WTC11 (cell line): ENCODE measurements around the gene DTNB. TPM values are rescaled to one million over a fixed set of nuclear protein-coding genes. Genes with fewer than 3 reads are reported as not detected.
"Not testable (repeated sequence)": the region's sequence is repeated elsewhere in the genome, so short reads cannot be mapped to it uniquely, and the experiment has no call there.

ENCODE experiments used
- ATAC-seq: fragments of 200-7000 bp; cut with Tn5 transposase; 2 replicates; pipeline ENCODE4 v1.10.0; 2021; ENCODE audit warnings: mild to moderate bottlenecking, moderate library complexity
- CTCF ChIA-PET: fragments of 300-600 bp; sonication (Branson Sonifier 250); formaldehyde crosslinking; loops from one replicate; lab custom pipeline; 2021; ENCODE audit warnings: antibody characterized with exemption; lab: Charles Lee
- POLR2A ChIA-PET: fragments of 350-600 bp; sonication (Branson Sonifier 250); formaldehyde crosslinking; loops from one replicate; lab custom pipeline; 2021; ENCODE audit warnings: antibody characterized with exemption; lab: Charles Lee
- DNase-seq: peaks from one replicate; pipeline ENCODE4 v3.0.0; 2021; ENCODE audit warnings: low spot score
- H3K27ac Mint-ChIP-seq: 2 replicates; pipeline ENCODE4 v1.8.0; 2021; ENCODE audit warnings: mixed read lengths
- H3K27me3 Mint-ChIP-seq: 2 replicates; pipeline ENCODE4 v1.8.0; 2021; ENCODE audit warnings: low read depth, mild to moderate bottlenecking, moderate library complexity, mixed read lengths
- H3K36me3 Mint-ChIP-seq: 2 replicates; pipeline ENCODE4 v1.8.0; 2021; ENCODE audit warnings: mixed read lengths
- H3K4me1 Mint-ChIP-seq: 2 replicates; pipeline ENCODE4 v1.8.0; 2022; ENCODE audit warnings: mixed read lengths
- H3K4me3 Mint-ChIP-seq: 2 replicates; pipeline ENCODE4 v1.8.0; 2021; ENCODE audit warnings: mild to moderate bottlenecking, moderate library complexity, mixed read lengths
- H3K9me3 Mint-ChIP-seq: 2 replicates; pipeline ENCODE4 v1.8.0; 2021; ENCODE audit warnings: mixed read lengths
- CBFB ChIP-seq: sonication (generic); formaldehyde crosslinking; IDR thresholded peaks from 2 replicates; pipeline ENCODE4 v1.8.1; 2022; ENCODE audit warnings: mild to moderate bottlenecking, low read depth, missing genetic modification reagents
- EMX1 ChIP-seq: fragments of 250-450 bp; sonication (Bioruptor Pico); IDR thresholded peaks from 2 replicates; pipeline ENCODE4 v1.8.0; 2021; ENCODE audit warnings: mild to moderate bottlenecking
- JAZF1 ChIP-seq: fragments of 250-450 bp; sonication (Bioruptor Pico); IDR thresholded peaks from 2 replicates; pipeline ENCODE4 v1.9.0; 2021; ENCODE audit warnings: moderate library complexity, mild to moderate bottlenecking, inconsistent platforms
- KAT7 ChIP-seq: sonication (generic); formaldehyde crosslinking; IDR thresholded peaks from 2 replicates; pipeline ENCODE4 v1.8.1; 2023; ENCODE audit warnings: missing genetic modification reagents, mild to moderate bottlenecking, borderline replicate concordance
- NFATC4 ChIP-seq: fragments of 250-450 bp; sonication (Bioruptor Pico); IDR thresholded peaks from 2 replicates; pipeline ENCODE4 v1.9.0; 2021; ENCODE audit warnings: mild to moderate bottlenecking
- NR1H2 ChIP-seq: sonication (generic); formaldehyde crosslinking; IDR thresholded peaks from 2 replicates; pipeline ENCODE4 v1.9.0; 2021; ENCODE audit warnings: mild to moderate bottlenecking, moderate library complexity, missing genetic modification reagents
- OVOL2 ChIP-seq: fragments of 250-450 bp; sonication (Bioruptor Pico); IDR thresholded peaks from 2 replicates; pipeline ENCODE4 v1.9.0; 2021; ENCODE audit warnings: mild to moderate bottlenecking, borderline replicate concordance
- RORB ChIP-seq: fragments of 250-450 bp; sonication (Bioruptor Pico); IDR thresholded peaks from 2 replicates; pipeline ENCODE4 v1.9.0; 2021; ENCODE audit warnings: mild to moderate bottlenecking
- SMAD4 ChIP-seq: sonication (generic); formaldehyde crosslinking; IDR thresholded peaks from 2 replicates; pipeline ENCODE4 v1.8.0; 2022; ENCODE audit warnings: mild to moderate bottlenecking, missing genetic modification reagents
- TP53 ChIP-seq: sonication (generic); formaldehyde crosslinking; IDR thresholded peaks from 2 replicates; pipeline ENCODE4 v1.8.1; 2023; ENCODE audit warnings: mild to moderate bottlenecking, missing genetic modification reagents
- ZBTB21 ChIP-seq: sonication (generic); formaldehyde crosslinking; IDR thresholded peaks from 2 replicates; pipeline ENCODE4 v1.8.1; 2023; ENCODE audit warnings: mild to moderate bottlenecking, missing genetic modification reagents, borderline replicate concordance
- ZNF416 ChIP-seq: fragments of 250-450 bp; sonication (Bioruptor Pico); IDR thresholded peaks from 2 replicates; pipeline ENCODE4 v1.9.0; 2021; ENCODE audit warnings: mild to moderate bottlenecking, inconsistent platforms
- ZNF423 ChIP-seq: fragments of 250-450 bp; sonication (Bioruptor Pico); IDR thresholded peaks from 2 replicates; pipeline ENCODE4 v2.1.2; 2022; ENCODE audit warnings: mild to moderate bottlenecking, moderate library complexity
- ZNF671 ChIP-seq: fragments of 250-450 bp; sonication (Bioruptor Pico); IDR thresholded peaks from 2 replicates; pipeline ENCODE4 v1.8.0; 2021; ENCODE audit warnings: mild to moderate bottlenecking
- total RNA-seq: library from RNA; stranded (reverse); gene quantifications from 3 replicates; pipeline ENCODE4 v1.2.3, GENCODE V29; 2021
- TF ChIP-seq, protein P1 (sequence below): fragments of 250-450 bp; sonication (Bioruptor Pico); IDR thresholded peaks from 2 replicates; pipeline ENCODE4 v1.9.0; 2021; ENCODE audit warnings: mild to moderate bottlenecking, borderline replicate concordance
- TF ChIP-seq, protein P2 (sequence below): fragments of 250-450 bp; sonication (Bioruptor Pico); IDR thresholded peaks from 2 replicates; pipeline ENCODE4 v1.8.0; 2021; ENCODE audit warnings: mild to moderate bottlenecking
- TF ChIP-seq, protein P3 (sequence below): sonication (generic); formaldehyde crosslinking; conservative IDR thresholded peaks from 2 replicates; pipeline ENCODE4 v1.8.1; 2022; ENCODE audit warnings: mild to moderate bottlenecking, missing genetic modification reagents
- TF ChIP-seq, protein P4 (sequence below): sonication (generic); formaldehyde crosslinking; IDR thresholded peaks from 2 replicates; pipeline ENCODE4 v1.8.1; 2022; ENCODE audit warnings: low read depth, mild to moderate bottlenecking, moderate library complexity, missing genetic modification reagents, borderline replicate concordance
- TF ChIP-seq, protein P5 (sequence below): sonication (generic); formaldehyde crosslinking; IDR thresholded peaks from 2 replicates; pipeline ENCODE4 v1.8.1; 2023; ENCODE audit warnings: mild to moderate bottlenecking, missing genetic modification reagents, moderate library complexity

The DTNB gene
- total RNA-seq, 1 experiment from 2014 or later: 39.9 TPM

DNA sequence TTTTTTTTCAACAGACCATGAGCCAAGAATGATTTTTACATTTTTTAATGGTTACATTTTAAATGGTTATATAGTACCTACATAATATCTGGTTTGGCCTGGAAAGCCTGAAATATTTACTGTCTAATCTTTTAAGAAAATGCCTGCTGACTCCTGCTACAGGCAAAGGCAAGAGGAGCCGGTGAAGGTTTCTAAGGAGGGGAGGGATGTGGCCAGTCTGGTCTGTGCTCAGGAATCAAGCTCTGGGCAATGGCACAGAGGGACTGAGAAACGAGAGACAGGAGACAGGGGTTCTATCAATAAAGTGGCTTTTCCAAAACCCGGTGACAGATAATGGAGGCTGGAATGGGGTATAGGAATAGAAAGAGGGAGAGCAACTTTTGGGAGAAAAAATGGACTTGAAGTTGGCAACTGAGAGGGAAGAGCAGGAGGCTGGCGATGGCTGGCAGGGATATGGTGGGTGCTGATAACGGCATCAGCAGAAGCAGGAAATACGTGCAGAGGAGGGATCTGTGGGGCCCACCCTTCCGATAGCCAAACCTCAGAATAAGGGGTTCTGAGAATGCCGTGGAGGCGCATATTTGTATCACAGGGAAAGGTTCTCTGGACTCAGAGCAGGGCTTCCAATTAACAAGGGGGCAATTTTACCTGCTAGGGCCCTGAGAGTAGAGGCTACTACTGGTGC is 267.6 kb downstream of the DTNB start:
- peaks cover 5% of the 10 kb centered on the region for H3K4me1 Mint-ChIP-seq
- POLR2A ChIA-PET: no interaction called here
- CTCF ChIA-PET: no interaction called here
- no peaks in the 10 kb centered on the region for H3K36me3 Mint-ChIP-seq
- no peak overlapping the region for H3K27ac Mint-ChIP-seq
- H3K27me3 Mint-ChIP-seq: no peaks in the 10 kb centered on the region
- no peak for TF ChIP-seq KAT7 (CRISPR knock-in tag)
- TF ChIP-seq JAZF1 (CRISPR knock-in tag): no peak
- no peak for TF ChIP-seq ZNF416 (CRISPR knock-in tag)
- TF ChIP-seq, protein P1, sequence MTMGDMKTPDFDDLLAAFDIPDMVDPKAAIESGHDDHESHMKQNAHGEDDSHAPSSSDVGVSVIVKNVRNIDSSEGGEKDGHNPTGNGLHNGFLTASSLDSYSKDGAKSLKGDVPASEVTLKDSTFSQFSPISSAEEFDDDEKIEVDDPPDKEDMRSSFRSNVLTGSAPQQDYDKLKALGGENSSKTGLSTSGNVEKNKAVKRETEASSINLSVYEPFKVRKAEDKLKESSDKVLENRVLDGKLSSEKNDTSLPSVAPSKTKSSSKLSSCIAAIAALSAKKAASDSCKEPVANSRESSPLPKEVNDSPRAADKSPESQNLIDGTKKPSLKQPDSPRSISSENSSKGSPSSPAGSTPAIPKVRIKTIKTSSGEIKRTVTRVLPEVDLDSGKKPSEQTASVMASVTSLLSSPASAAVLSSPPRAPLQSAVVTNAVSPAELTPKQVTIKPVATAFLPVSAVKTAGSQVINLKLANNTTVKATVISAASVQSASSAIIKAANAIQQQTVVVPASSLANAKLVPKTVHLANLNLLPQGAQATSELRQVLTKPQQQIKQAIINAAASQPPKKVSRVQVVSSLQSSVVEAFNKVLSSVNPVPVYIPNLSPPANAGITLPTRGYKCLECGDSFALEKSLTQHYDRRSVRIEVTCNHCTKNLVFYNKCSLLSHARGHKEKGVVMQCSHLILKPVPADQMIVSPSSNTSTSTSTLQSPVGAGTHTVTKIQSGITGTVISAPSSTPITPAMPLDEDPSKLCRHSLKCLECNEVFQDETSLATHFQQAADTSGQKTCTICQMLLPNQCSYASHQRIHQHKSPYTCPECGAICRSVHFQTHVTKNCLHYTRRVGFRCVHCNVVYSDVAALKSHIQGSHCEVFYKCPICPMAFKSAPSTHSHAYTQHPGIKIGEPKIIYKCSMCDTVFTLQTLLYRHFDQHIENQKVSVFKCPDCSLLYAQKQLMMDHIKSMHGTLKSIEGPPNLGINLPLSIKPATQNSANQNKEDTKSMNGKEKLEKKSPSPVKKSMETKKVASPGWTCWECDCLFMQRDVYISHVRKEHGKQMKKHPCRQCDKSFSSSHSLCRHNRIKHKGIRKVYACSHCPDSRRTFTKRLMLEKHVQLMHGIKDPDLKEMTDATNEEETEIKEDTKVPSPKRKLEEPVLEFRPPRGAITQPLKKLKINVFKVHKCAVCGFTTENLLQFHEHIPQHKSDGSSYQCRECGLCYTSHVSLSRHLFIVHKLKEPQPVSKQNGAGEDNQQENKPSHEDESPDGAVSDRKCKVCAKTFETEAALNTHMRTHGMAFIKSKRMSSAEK (CRISPR knock-in tag): no peak
- no peak for TF ChIP-seq CBFB (CRISPR knock-in tag)
- TF ChIP-seq TP53: no peak
- TF ChIP-seq ZBTB21 (CRISPR knock-in tag): no peak
- TF ChIP-seq NFATC4 (CRISPR knock-in tag): no peak
- TF ChIP-seq RORB (CRISPR knock-in tag): no peak
- TF ChIP-seq, protein P2, sequence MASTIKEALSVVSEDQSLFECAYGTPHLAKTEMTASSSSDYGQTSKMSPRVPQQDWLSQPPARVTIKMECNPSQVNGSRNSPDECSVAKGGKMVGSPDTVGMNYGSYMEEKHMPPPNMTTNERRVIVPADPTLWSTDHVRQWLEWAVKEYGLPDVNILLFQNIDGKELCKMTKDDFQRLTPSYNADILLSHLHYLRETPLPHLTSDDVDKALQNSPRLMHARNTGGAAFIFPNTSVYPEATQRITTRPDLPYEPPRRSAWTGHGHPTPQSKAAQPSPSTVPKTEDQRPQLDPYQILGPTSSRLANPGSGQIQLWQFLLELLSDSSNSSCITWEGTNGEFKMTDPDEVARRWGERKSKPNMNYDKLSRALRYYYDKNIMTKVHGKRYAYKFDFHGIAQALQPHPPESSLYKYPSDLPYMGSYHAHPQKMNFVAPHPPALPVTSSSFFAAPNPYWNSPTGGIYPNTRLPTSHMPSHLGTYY (CRISPR knock-in tag): no peak
- TF ChIP-seq, protein P3, sequence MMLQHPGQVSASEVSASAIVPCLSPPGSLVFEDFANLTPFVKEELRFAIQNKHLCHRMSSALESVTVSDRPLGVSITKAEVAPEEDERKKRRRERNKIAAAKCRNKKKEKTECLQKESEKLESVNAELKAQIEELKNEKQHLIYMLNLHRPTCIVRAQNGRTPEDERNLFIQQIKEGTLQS: no peak
- ATAC-seq (no peak), DNase-seq (no peak)
- H3K4me3 Mint-ChIP-seq: no peak overlapping the region
- no peaks in the 10 kb centered on the region for H3K9me3 Mint-ChIP-seq

DNA sequence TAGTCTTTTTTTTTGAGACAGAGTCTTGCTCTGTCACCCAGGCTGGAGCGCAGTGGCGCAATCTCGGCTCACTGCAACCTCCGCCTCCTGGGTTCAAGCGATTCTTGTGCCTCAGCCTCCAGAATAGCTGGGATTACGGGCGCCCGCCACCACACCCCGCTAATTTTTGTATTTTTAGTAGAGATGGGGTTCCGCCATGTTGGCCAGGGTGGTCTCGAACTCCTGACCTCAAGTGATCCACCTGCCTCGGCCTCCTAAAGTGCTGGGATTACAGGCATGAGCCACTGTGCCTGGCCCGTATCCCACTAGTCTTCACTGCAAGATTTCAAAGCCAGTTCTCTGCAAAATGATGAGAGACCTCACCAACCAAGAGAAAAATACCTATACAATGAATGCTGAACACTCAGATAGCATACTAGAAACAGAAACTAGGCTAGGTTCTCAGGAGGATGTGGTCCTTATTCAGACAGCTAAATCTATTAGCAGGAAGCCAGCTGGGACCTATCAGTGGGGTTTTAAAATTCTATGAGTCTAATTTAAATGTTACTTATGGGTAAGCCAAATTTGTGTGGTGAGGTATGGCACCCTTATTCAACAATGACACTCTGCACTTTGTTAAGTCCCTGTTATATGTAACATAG is 270.1 kb downstream of the DTNB start:
- POLR2A ChIA-PET, ATAC-seq: not testable (repeated sequence)
- CTCF ChIA-PET: interaction anchor here (1.3 kb wide), 1 partner anchor 41 kb away, joined by 6 read pairs; no protein-coding TSS in a partner anchor

DNA sequence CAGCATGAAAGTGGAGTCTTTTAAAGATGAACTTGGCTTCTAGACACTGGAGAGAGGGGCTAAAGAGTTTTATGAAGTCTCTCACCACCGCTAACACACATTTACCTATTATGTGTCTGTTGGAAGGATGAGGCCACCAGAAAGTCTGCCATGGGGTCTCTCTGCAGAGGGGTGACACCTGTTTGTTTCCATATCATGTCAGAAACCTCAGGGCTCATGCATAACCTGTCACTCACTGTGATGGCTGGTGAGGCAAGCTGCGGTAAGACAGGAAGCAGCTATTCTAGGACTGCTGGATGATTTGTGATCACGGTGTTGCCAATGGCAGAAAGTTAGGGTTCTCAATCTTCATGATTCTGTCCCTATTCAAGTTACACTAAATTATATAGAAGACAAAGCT is 270.9 kb downstream of the DTNB start:
- Mint-ChIP-seq H3K9me3 (no peaks in the 10 kb centered on the region), H3K4me1 (peaks cover 12% of the 10 kb centered on the region), H3K36me3 (peaks cover 3% of the 10 kb centered on the region; the same call in 1 of the 2 replicates), H3K27ac (no peak overlapping the region), H3K4me3 (no peak overlapping the region), H3K27me3 (no peaks in the 10 kb centered on the region)
- ChIA-PET POLR2A (no interaction called here), CTCF (interaction anchor here (1.3 kb wide), 1 partner anchor 40 kb away, joined by 6 read pairs; no protein-coding TSS in a partner anchor)
- ATAC-seq: no peak
- DNase-seq: no peak
- TF ChIP-seq, protein P4, sequence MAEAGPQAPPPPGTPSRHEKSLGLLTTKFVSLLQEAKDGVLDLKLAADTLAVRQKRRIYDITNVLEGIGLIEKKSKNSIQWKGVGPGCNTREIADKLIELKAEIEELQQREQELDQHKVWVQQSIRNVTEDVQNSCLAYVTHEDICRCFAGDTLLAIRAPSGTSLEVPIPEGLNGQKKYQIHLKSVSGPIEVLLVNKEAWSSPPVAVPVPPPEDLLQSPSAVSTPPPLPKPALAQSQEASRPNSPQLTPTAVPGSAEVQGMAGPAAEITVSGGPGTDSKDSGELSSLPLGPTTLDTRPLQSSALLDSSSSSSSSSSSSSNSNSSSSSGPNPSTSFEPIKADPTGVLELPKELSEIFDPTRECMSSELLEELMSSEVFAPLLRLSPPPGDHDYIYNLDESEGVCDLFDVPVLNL: no peak
- TF ChIP-seq NR1H2: no peak
- TF ChIP-seq, protein P1 (CRISPR knock-in tag): no peak
- no peak for TF ChIP-seq ZNF423 (CRISPR knock-in tag)
- no peak for TF ChIP-seq EMX1 (CRISPR knock-in tag)
- TF ChIP-seq ZNF671 (CRISPR knock-in tag): no peak
- no peak for TF ChIP-seq OVOL2 (CRISPR knock-in tag)
- no peak for TF ChIP-seq SMAD4
- TF ChIP-seq, protein P5, sequence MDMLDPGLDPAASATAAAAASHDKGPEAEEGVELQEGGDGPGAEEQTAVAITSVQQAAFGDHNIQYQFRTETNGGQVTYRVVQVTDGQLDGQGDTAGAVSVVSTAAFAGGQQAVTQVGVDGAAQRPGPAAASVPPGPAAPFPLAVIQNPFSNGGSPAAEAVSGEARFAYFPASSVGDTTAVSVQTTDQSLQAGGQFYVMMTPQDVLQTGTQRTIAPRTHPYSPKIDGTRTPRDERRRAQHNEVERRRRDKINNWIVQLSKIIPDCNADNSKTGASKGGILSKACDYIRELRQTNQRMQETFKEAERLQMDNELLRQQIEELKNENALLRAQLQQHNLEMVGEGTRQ: no peak

More for the DNA sequence above, 270.1 kb downstream of the DTNB start:
- not testable (repeated sequence) for H3K4me3 Mint-ChIP-seq, H3K27ac Mint-ChIP-seq, H3K9me3 Mint-ChIP-seq, H3K27me3 Mint-ChIP-seq, H3K36me3 Mint-ChIP-seq, DNase-seq
- H3K4me1 Mint-ChIP-seq: peaks cover 12% of the 10 kb centered on the region
